ENCODE data around the gene RPS24.

RPS24 gene

GRCh38 chr10:78000206-78000605 is 33.5 kb upstream of the RPS24 start:
- POLR2A ChIA-PET, result no interaction called here

GRCh38 chr10:78000956-78001472 is 32.6 kb upstream of the RPS24 start:
- ChIA-PET CTCF (no interaction called here), POLR2A (no interaction called here)
- no peak for TF ChIP-seq CTCF (IDR thresholded peaks at IDR 0.05; ENCODE audit: control extremely low read depth, extremely low read depth, low read depth, missing control alignments)
- no peak for DNase-seq (ENCODE audit: extremely low spot score)

More at GRCh38 chr10:78000206-78000605, 33.5 kb upstream of the RPS24 start:
- no peak for DNase-seq (ENCODE audit: extremely low spot score)
- no peak for TF ChIP-seq CTCF (IDR thresholded peaks at IDR 0.05; ENCODE audit: control extremely low read depth, extremely low read depth, low read depth, missing control alignments)
- CTCF ChIA-PET, result no interaction called here

- TF ChIP-seq CTCF (IDR thresholded peaks at IDR 0.05; ENCODE audit: control extremely low read depth, extremely low read depth, low read depth, missing control alignments), result no peak
- ChIA-PET POLR2A (no interaction called here), CTCF (interaction anchor here (0.9 to 1.7 kb wide), 4 partner anchors 12 to 1193 kb away, joined by 3 to 5 read pairs (median 3); no protein-coding TSS in a partner anchor)
- no peak for DNase-seq (ENCODE audit: extremely low spot score)
These were observed 30.9 kb upstream of the RPS24 start for GRCh38 chr10:78002541-78003288.

DNA sequence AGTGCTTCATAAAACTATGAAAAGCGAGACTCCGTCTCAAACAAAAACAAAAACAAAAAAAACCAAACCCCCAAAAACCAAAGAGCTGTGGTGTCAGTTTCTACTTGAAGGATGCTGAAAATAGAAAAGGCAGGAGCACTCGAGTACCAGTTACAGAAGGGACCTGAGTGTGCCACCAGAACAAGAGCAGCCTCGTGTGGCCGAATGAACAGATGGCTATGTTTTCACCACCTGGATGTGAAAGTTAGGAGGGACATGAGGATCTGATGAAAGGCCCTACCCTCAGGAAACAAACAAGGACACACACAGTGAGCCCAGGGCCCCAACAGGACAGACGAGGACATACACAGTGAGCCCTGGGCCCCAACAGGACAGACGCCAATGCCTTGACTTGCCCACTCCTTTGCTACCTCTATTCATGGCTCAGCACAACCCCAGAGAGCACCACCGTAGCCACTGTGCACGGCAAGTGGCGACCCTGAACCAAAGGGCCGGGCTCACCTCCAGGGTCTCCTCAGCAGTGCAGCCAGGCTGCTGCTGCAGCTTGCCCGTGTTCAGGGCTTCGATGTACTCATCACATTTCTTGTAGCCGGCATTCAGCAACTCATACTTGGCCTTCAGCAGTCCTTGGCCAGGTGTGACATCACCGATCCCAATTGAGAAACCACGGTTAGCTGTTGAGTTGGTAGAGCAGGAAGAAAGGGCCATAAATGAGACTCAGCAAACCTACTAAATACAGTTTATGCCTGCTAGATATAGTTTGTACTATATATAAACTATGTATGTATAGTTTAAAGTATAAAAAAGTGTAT is 29.2 kb upstream of the RPS24 start:
- no peak for DNase-seq (ENCODE audit: extremely low spot score)
- ChIA-PET POLR2A (no interaction called here), CTCF (interaction anchor here (1.4 to 1.7 kb wide), 2 partner anchors 32 to 1192 kb away, joined by 4 to 5 read pairs; no protein-coding TSS in a partner anchor)
- TF ChIP-seq CTCF (IDR thresholded peaks at IDR 0.05; ENCODE audit: control extremely low read depth, extremely low read depth, low read depth, missing control alignments), result no peak

- ChIA-PET POLR2A (no interaction called here), CTCF (no interaction called here)
- no peak for DNase-seq (ENCODE audit: extremely low spot score)
- TF ChIP-seq CTCF (IDR thresholded peaks at IDR 0.05; ENCODE audit: control extremely low read depth, extremely low read depth, low read depth, missing control alignments), result no peak
These were observed 26.5 kb upstream of the RPS24 start for GRCh38 chr10:78007172-78007571.

- CTCF ChIA-PET, result interaction anchor here (1.1 to 1.8 kb wide), 2 partner anchors 17 to 21 kb away, joined by 3 read pairs; no protein-coding TSS in a partner anchor
- DNase-seq (ENCODE audit: extremely low spot score), result no peak
- POLR2A ChIA-PET, result no interaction called here
- TF ChIP-seq CTCF (IDR thresholded peaks at IDR 0.05; ENCODE audit: control extremely low read depth, extremely low read depth, low read depth, missing control alignments), result no peak
These were observed 24.0 kb upstream of the RPS24 start for GRCh38 chr10:78009662-78010061.

Data from GM10248 (cell line).